Prostate gland (tissue), 2 donors: ENCODE results near the gene FOXS1.

Experiments
- CTCF ChIP-seq, 4 experiments: fragments of 200-600 bp in 2 of 4; fragments of 450-650 bp in 2 of 4; sonication (generic) in 2 of 4; IDR thresholded peaks; 1 replicate in 3 of 4; 2 replicates in 1 of 4; pipeline ENCODE4 v1.5.1; 2016 to 2019; ENCODE audit warnings: antibody characterized with exemption in 4 of 4, mild to moderate bottlenecking in 2 of 4, moderate library complexity in 2 of 4
- POLR2A ChIP-seq: fragments of 450-650 bp; IDR thresholded peaks from one replicate; pipeline ENCODE4 v1.6.1; 2016; ENCODE audit warnings: antibody characterized with exemption, mild to moderate bottlenecking
- POLR2AphosphoS5 ChIP-seq: sonication (generic); formaldehyde crosslinking; IDR thresholded peaks from one replicate; pipeline ENCODE4 v1.6.1; 2017; ENCODE audit warnings: antibody characterized with exemption

GRCh38 chr20:31838646-31839292 is 6.6 kb downstream of the FOXS1 start:
- TF ChIP-seq POLR2A = no peak
- TF ChIP-seq CTCF (IDR thresholded peaks at IDR 0.05) = no peak
- no peak for TF ChIP-seq POLR2AphosphoS5
